Caki2 (cell line): ENCODE data around the gene MPO. TPM values are rescaled to one million over a fixed set of nuclear protein-coding genes. Genes with fewer than 3 reads are reported as not detected.

Experiments
- DNase-seq: peaks from one replicate; pipeline ENCODE4 v3.0.0-alpha.2; 2015; ENCODE audit warnings: low read depth
- in situ Hi-C: cut with HindIII; loops from 2 replicates; pipeline ENCODE4 v1.10.0; 2016; ENCODE audit warnings: low sequenced_read_pairs, low pct_unique_long_range_greater_than_20kb, mixed read lengths
- total RNA-seq: library from RNA; depleted of rRNA; stranded (reverse); fragments of >200 nt; shearing (Covaris generic); gene quantifications from 2 replicates; pipeline ENCODE4 v1.2.3, GENCODE V29; 2014; ENCODE audit warnings: low replicate concordance

MPO gene
- total RNA-seq, 1 experiment from 2014 or later = not detected

DNA sequence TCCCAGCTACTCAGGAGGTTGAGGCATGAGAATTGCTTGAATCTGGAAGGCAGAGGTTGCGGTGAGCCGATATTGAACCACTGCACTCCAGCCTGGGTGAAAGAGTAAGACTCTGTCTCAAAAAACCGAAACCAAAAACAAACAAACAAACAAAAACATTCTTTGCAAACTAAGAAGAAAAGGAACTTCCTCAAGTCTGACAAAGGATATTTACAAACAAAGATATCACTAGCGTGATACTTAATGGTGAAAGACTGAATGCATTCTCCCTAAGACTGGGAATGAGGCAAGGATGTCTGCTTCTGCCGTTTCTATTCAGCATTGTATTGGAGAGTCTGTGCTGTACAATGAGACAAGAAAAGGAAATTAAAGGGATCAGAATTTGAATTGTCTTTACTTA is 10.5 kb upstream of the MPO start:
- DNase-seq = no peak
- in situ Hi-C loops = no loop called here

DNA sequence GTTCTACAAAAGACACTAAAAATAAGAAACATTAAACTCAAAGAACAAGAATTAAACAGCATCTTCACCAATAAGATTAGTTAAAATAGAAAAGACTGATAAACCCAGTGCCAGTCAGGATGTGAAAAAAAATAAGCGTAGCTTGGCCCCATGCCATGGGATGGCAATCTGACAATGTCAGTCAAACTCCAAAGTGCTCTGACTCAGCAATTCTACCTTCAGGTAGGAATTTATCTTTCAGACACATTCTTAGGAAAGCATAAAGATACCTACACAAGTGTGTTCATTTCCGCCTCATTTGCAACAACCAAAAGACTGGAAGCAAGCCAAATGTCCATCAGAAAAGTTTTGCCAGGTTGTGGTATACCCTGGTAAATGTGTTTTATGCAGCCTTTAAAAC is 9.1 kb upstream of the MPO start:
- in situ Hi-C loops = no loop called here
- peak; percentile 12 for DNase-seq

DNA sequence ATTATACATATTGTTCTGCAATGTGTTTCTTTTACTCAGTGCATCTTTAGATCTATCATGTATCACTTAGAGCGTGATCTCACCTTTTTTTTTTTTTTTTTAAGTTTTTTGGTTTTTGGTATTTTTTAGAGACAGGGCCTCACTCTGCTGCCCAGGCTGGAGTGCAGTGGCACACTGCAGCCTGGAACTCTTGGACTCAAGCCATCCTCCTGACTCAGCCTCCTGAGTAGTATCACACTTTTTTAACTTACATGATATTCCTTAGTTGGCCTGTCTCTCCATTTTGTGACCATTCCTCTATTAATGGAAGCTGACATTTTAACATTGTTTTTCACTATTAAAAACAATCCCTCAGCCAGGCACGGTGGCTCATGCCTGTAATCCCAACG is 4.7 kb upstream of the MPO start:
- no peak for DNase-seq
- in situ Hi-C loops = no loop called here

DNA sequence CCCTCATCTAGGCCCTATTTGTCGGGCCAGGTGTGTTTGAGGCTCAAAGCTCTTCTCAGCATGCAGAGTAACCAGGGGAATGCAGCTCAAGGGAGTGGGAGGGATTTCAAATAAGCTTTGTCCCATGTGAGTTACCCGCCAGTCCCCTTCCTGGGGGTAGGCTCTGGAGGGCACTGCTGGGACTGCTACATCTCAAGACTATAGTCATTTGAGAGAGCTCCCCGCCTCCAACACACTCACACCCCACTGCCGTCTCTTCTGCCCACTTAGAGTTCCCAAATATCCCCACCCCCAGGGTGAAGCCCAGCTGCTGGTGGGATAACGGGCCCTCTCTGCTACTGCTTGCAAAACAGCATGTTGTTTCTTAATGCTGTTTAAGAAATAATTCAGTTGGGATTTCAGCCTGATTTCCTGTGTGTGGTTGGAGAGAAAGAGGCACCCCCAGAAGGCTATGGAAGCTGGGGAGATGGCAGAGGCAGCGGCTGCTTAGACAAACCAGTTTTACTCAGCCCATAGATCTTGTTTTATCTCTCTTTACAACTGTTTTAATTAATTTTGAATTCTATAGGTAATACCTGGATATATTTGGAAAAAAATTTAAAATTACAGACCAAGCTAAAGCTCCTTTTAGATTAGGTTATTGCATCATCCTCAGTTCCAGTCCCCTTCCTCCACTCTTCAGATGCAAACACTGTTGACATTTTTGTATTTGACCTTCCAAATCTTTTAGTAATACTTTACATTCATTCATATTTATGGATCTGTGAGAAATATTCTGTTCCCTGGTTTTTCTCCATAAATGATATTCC is 4.1 kb upstream of the MPO start:
- in situ Hi-C loops = no loop called here
- no peak for DNase-seq

DNA sequence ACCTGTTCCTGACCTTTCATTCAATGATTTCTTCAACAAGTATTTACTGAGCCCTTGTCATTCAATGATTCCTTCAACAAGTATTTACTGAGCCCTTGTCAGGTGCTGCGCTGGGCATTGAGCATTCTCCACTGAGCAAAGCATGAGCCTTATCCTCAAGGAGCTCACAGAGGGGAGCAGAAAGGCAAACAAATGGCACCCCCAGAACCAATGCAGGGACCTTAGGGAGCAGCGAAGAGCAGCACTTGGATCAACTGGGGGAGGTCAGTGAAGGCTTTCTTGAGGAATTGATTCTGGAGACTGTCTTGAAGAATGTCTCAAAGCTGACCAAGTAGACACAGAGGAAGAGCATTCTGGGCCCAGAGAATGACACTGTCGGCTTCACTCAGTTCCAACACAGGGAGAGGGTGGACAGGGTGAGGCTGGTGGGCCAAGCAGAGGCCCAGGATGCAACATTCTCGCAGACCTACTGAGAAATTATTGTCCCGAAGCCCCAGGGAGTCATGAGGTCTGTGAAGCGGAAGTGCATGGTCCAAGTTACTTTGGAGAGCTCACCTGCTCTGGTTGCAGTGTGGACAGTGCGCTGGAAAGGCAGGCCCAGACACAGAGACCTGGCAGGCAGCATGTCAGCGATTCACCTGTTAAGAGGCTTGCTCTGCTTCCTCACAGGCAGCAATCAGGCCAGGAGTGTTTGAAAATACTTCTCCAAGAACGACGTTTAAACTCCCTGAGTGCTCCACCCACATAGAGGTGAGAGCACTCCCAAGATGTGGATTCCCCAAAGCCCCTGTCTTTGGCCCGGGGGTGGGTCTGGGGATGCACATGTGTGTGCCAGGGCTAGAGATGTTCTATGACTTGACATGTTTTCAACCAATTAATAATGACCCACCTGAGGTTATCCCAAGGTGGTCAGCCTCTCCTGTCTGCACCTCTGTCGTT is 3.2 kb upstream of the MPO start:
- in situ Hi-C loops = no loop called here
- no peak for DNase-seq

DNA sequence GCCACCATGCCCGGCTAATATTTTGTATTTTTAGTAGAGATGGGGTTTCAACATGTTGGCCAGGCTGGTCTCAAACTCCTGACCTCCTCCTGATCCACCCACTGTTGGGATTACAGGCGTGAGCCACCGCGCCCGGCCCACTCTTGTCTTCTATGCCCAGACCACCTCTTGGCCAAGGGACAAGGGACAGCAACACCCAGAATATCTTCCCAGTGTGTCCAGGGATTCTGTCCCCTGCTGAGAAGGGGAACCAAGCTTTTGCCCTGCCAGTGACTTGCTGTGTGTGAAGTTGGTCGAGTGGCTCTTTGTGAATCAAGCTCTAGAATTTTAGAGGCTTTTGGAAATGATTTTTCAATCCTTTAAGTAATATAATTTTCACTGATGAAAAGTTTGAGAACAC is 1.7 kb upstream of the MPO start:
- DNase-seq = no peak
- in situ Hi-C loops = no loop called here

DNA sequence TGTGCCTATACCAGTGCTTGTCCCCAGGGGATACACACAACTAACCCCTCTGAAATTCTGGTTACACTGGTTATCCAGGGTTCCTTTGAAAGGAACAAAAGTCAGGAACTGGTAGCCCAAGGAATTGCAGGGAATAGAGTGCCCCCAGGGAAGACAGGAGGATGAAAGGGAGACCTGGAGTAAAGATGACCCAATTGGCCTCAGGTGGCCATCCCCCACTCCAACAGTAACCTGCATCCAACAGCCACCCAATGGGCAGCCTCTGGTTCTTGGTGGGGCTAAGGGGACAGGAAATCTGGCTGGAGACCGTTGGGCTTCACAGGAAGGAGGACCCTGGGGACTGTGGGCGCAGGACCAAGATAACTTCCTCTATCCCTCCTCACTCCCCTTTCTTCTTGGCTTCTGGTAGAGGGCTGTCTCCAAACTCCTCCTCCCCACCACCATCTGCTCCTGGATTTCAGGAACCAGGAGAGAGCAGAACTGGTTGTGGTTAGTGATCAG is 826 bp upstream of the MPO start:
- in situ Hi-C loops = no loop called here
- DNase-seq = no peak

DNA sequence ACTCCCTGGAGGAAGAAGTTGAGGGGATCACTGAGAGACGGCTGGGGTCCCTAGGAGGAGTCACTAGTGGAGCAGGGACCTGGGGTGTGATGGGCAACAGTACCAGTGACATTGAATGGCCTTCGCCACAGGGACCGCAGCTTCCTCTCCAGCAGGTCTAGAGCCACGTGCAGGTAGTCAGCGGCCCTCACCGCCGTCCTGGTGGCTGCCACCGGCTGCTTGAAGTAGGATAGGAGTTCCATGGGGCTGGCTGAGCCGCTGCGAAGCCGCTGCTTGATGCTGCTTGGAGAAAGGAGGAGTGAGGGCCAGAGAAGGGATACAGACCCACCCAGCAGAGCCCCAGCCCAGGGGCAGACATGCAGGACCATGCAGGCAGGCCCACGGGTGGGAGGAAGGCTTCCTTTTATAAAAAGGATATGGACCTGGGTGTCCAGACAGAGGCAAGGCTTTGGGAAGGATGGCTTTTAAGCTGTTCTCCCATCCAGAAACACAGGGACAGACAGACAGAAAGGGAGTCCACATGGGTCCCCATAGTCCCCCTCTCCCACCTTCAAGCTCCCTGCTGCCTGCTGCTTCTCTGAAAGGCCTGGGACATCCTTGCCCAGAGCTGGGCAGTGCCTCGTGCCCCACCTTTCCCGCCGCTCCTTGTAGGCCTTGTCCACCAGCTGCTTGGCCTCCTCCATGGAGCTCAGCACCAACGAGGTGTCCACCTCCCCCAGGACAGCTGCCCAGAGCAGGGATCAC is 827 bp downstream of the MPO start:
- in situ Hi-C loops = no loop called here

DNA sequence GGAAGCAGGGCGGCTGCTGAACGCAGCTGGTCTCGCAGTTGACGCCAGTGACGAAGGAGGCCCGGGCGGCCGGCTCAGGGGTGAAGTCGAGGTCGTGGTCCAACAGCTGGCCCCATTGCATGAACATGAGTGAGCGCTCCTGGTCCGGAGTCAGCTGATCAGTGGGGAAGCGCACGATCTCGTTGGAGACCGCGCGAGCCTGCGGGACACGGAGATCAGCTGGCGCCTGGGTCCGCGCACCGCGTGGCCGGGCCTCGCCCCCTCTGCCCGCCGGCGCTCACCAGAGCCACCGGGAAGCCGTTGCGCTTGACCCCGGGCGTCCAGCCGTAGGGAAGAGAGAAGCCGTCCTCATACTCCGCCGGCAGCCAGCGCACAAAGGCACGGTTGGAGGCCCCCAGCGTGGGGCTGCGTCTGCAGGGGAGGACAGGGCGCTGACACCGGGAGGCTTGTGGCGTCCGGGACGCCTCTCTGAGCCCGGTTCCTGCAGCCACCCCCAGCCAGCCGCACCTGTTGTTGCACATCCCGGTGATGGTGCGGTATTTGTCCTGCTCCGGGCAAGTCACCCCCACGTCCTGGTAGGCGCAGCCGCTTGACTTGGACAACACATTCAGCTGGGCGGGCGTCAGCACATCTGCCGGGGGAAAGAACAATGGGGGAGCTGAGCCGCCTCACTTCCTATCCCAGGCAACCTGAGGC is 1.6 kb downstream of the MPO start:
- no peak for DNase-seq
- in situ Hi-C loops = no loop called here

More for the DNA sequence above, 827 bp downstream of the MPO start:
- DNase-seq = no peak

DNA sequence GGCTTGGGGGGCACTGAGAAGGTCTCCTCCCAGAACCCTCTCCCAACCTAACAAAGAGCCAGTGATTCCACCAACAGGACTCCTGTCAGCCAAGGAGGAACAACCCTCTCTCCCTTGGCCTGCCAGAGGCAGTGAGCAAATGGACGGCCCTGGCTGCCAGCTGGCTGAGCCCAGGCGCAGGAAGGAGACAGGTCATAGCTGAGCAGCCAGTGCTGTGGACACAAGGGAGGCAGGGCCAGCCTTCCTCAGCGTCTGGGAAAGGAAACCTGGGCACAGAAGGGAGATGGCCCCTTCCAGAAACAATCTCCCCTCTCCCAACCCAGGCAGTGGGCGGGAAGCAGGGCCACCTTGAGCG is 2.1 kb downstream of the MPO start:
- in situ Hi-C loops = no loop called here
- no peak for DNase-seq

DNA sequence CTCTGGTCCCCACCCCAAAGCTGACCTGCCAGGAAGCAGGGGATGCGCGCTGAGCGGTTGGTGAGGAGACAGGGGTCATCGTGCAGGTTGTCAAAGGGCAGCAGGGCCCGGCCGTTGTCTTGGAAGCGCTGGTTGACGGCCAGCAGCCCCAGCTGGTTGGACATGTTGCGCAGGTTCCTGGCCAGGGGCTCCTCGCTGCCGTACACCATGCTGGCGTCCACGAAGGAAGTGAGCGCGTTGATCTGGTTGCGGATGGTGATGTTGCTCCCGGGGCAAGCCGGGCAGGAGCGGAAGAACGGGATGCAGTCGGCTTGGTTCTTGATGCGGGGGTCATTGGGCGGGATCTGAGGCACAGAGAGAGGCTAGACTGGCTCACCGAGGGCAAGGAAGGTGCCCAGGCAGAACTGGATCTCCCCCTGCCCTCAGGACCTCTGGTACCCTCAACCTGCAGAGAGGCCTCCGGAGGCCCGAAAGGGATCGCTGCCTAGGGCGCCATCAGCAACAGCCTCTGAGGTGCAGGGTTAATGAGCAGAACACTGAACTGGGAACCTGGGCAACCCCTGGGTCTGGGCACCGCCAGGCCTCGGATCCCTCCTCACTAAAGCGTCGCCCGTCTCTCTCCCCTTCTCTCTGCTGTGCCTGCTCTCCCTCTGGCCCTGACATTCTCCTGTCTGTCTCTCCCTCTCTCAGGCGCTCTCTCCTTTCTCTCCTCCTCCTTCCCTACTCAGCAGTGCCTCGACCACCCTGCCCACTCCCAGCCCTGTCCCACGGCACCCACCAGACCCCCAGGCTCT is 2.7 kb downstream of the MPO start:
- no peak for DNase-seq
- in situ Hi-C loops = no loop called here

DNA sequence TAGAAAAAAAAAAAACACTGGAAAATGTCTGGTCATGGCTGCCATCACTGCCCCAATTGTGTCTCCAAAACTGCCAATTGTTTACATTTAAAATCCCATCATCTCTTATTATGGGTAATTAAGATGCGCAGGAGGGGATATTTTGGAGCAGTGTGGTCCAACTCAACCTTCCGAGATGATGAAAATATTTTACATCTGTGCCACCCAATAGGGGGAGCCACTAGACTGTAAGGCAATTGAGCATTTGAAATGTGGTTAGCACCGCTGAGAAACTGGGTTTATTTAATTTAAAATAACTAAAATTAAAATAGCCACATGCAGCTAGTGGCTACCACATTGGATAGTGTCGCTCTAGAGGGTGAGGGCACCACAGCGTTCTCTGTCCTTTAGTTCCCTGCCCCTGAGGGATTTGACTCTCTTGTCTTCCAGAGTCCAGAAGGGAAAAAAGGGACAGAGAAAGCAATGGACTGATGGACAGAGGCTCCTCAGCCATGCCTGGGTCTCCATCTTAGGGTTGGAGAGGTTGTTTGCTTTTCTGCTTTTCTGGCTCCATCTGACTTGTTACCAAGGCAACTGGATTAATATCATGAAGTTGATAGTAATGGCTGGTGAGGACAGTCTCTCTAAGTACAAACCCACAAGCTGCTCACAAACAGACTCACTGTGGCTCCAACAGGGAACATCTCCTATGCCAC is 3.5 kb downstream of the MPO start:
- no peak for DNase-seq
- in situ Hi-C loops = no loop called here

DNA sequence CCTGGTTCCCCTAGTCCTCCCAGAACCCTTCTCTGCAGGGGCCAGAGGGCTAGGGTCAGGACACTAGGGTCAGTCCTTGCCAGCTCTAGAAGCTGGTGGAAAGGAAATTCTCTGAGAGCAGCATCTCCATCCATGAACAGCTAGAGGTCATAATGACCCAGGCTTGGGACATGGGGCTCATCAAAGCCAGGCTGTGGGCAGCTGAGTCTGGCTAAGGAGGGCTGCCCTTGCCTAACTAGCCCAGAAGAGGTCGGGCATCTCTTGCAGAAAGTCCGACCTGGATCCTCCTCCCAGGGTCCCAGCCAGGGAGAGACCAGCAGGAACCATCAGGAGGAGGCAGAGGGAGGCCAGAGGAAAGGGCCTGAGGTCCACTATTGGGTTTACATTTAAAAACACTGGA is 4.3 kb downstream of the MPO start:
- DNase-seq = no peak
- in situ Hi-C loops = no loop called here

DNA sequence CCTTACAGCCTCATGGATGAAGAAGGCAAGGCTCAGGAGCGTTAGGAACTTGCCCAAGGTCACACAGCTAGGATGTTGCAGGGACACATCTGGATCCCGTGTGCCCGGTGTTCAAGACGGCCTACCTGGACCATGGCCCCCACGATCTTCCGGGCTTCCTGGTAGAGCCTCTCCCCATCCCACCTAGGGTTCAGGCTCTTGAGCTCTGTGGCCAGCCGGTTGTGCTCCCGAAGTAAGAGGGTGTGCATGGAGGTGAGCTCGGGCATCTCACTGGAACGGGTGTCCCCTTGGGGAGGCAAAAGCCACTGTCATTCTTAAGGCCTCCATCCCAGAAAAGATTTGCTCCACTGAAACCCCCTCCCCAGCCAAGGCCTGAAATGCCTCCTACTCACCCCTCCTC is 5.3 kb downstream of the MPO start:
- DNase-seq = no peak
- in situ Hi-C loops = no loop called here

DNA sequence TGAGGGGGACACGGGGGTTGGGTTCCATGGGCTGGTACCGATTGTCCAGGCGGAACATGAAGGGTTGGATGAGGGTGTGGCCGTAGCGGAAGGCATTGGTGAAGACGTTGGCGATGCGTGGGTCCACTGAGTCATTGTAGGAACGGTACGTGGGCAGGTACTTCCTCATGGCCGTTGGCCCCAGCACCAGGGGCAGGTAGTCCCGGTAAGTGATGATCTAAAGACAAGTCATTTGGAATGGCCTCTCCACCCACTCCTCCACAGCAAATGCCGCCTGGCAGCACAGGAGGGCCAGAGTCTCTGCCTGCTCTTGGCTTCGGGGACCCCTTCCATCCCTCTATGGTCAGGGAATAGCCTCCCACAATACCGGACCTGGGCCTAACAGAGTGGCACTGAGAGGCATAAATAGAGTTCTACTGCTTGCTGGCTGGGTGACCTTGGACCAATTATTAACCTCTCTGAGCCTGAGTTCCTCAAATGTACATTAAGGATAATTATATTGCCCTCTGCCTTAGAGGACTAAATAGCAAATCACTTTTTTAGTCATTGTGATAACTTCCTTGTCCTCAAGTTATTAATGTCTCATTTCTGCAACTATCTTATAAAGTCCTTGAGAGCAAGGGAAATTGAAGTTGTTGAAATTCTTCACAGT is 7.2 kb downstream of the MPO start:
- no peak for DNase-seq
- in situ Hi-C loops = no loop called here
